SU-DHL-6 (cell line): ENCODE measurements around the gene MDN1.

Source experiments
- H2AFZ ChIP-seq: fragments of 200-600 bp; sonication (generic); 2 replicates; pipeline ENCODE4 v1.6.1; 2014; ENCODE audit warnings: low read depth, mild to moderate bottlenecking, moderate library complexity, mixed read lengths, antibody characterized with exemption, low read length; ENCODE audit not compliant: severe bottlenecking
- H3F3A ChIP-seq: fragments of 200-600 bp; shearing (Covaris generic); 2 replicates; pipeline ENCODE4 v1.6.0; 2016; ENCODE audit warnings: antibody characterized with exemption, mild to moderate bottlenecking; ENCODE audit not compliant: insufficient read depth
- H3K27ac ChIP-seq: fragments of 200-600 bp; sonication (generic); 2 replicates; pipeline ENCODE4 v1.5.1; 2016; ENCODE audit warnings: low read depth, mild to moderate bottlenecking, low read length, moderate library complexity, mixed read lengths
- H3K27me3 ChIP-seq: fragments of 200-600 bp; sonication (generic), shearing (Covaris generic); 2 replicates; pipeline ENCODE4 v1.6.0; 2014; ENCODE audit warnings: mild to moderate bottlenecking, low read length
- H3K36me3 ChIP-seq: fragments of 200-600 bp; sonication (generic); 2 replicates; pipeline ENCODE4 v1.6.1; 2014; ENCODE audit warnings: mild to moderate bottlenecking, low read length, mixed read lengths
- H3K4me2 ChIP-seq: fragments of 300-600, 200-600 bp; shearing (Covaris generic), sonication (generic); 2 replicates; pipeline ENCODE4 v1.6.0; 2014; ENCODE audit warnings: low read length, low read depth, mild to moderate bottlenecking; ENCODE audit not compliant: poor library complexity, severe bottlenecking
- H3K4me3 ChIP-seq: fragments of 200-600 bp; sonication (generic); 2 replicates; pipeline ENCODE4 v1.5.1; 2014; ENCODE audit warnings: antibody characterized with exemption, low read length, mild to moderate bottlenecking, mixed read lengths; ENCODE audit not compliant: insufficient read depth, poor library complexity, severe bottlenecking
- H3K79me2 ChIP-seq: fragments of 200-600 bp; sonication (generic); 2 replicates; pipeline ENCODE4 v1.6.1; 2014; ENCODE audit warnings: mild to moderate bottlenecking, low read length, moderate library complexity; ENCODE audit not compliant: insufficient read depth
- H3K9ac ChIP-seq: fragments of 200-600 bp; sonication (generic); 2 replicates; pipeline ENCODE4 v1.7.0; 2014; ENCODE audit warnings: mild to moderate bottlenecking, low read length
- H3K9me2 ChIP-seq: fragments of 200-600 bp; sonication (generic); replicated peaks from 2 replicates; pipeline ENCODE4 v1.6.1; 2014; ENCODE audit warnings: low read length; ENCODE audit not compliant: insufficient read depth
- H3K9me3 ChIP-seq: fragments of 200-600 bp; sonication (generic); 2 replicates; pipeline ENCODE4 v1.6.1; 2014; ENCODE audit warnings: low read length, mixed read lengths; ENCODE audit not compliant: insufficient read depth
- H4K20me1 ChIP-seq: fragments of 200-600 bp; sonication (generic); 2 replicates; pipeline ENCODE4 v1.6.1; 2014; ENCODE audit warnings: low read depth, mild to moderate bottlenecking, antibody characterized with exemption, low read length, moderate library complexity, mixed read lengths
- CTCF ChIP-seq: fragments of 200-600 bp; sonication (generic); IDR thresholded peaks from one replicate; pipeline ENCODE4 v1.5.1; 2017; ENCODE audit warnings: antibody characterized with exemption, mild to moderate bottlenecking, low read length, moderate library complexity; ENCODE audit not compliant: insufficient read depth, poor library complexity, severe bottlenecking
- EZH2phosphoT487 ChIP-seq: fragments of 200-600 bp; sonication (generic), shearing (Covaris generic); conservative IDR thresholded peaks from 2 replicates; pipeline ENCODE4 v1.6.1; 2018; ENCODE audit warnings: mild to moderate bottlenecking, antibody characterized with exemption, low read length, moderate library complexity, mixed read lengths

Gene MDN1

GRCh38 chr6:89678531-89678930, 141.1 kb downstream of the MDN1 start:
- no peak for TF ChIP-seq CTCF
- TF ChIP-seq EZH2phosphoT487, result no peak
- Histone ChIP-seq H3K27ac (no peak overlapping the region), H3K4me3 (no peak overlapping the region), H3K79me2 (no peaks in the 10 kb centered on the region), H3K9me3 (no peaks in the 10 kb centered on the region), H3K27me3 (no peaks in the 10 kb centered on the region), H2AFZ (no peak overlapping the region), H4K20me1 (no peaks in the 10 kb centered on the region), H3F3A (no peaks in the 10 kb centered on the region), H3K9ac (no peak overlapping the region), H3K4me2 (no peak overlapping the region), H3K36me3 (peaks cover 26% of the 10 kb centered on the region; the same call in 1 of the 2 replicates), H3K9me2 (no peaks in the 10 kb centered on the region)

- Histone ChIP-seq H3K27me3 (no peaks in the 10 kb centered on the region), H3K9ac (no peak overlapping the region), H3K36me3 (peaks cover 24% of the 10 kb centered on the region), H4K20me1 (no peaks in the 10 kb centered on the region), H3K4me3 (no peak overlapping the region), H3K9me2 (no peaks in the 10 kb centered on the region), H2AFZ (no peak overlapping the region), H3K27ac (no peak overlapping the region), H3K4me2 (no peak overlapping the region), H3K9me3 (no peaks in the 10 kb centered on the region), H3F3A (no peaks in the 10 kb centered on the region), H3K79me2 (no peaks in the 10 kb centered on the region)
- TF ChIP-seq EZH2phosphoT487 (no peak), CTCF (no peak)
These were observed 143.4 kb downstream of the MDN1 start for GRCh38 chr6:89675949-89676748.

- Histone ChIP-seq H3K36me3 (peaks cover 30% of the 10 kb centered on the region), H3K9me3 (no peaks in the 10 kb centered on the region), H2AFZ (no peak overlapping the region), H3K79me2 (no peaks in the 10 kb centered on the region), H3K9ac (no peak overlapping the region), H3K4me2 (no peak overlapping the region), H4K20me1 (no peaks in the 10 kb centered on the region), H3F3A (no peaks in the 10 kb centered on the region), H3K27ac (no peak overlapping the region), H3K9me2 (no peaks in the 10 kb centered on the region), H3K4me3 (no peak overlapping the region), H3K27me3 (no peaks in the 10 kb centered on the region)
- TF ChIP-seq CTCF (no peak), EZH2phosphoT487 (no peak)
These were observed 148.5 kb downstream of the MDN1 start for GRCh38 chr6:89670935-89671565.
